HG03439 (cell line): ENCODE data around the gene HMBS.

Experiments used
- ATAC-seq: cut with Tn5 transposase; IDR thresholded peaks from one replicate; pipeline ENCODE4 v1.9.1; 2021; ENCODE audit warnings: mild to moderate bottlenecking, moderate library complexity; ENCODE audit not compliant: unreplicated experiment

The HMBS gene

DNA sequence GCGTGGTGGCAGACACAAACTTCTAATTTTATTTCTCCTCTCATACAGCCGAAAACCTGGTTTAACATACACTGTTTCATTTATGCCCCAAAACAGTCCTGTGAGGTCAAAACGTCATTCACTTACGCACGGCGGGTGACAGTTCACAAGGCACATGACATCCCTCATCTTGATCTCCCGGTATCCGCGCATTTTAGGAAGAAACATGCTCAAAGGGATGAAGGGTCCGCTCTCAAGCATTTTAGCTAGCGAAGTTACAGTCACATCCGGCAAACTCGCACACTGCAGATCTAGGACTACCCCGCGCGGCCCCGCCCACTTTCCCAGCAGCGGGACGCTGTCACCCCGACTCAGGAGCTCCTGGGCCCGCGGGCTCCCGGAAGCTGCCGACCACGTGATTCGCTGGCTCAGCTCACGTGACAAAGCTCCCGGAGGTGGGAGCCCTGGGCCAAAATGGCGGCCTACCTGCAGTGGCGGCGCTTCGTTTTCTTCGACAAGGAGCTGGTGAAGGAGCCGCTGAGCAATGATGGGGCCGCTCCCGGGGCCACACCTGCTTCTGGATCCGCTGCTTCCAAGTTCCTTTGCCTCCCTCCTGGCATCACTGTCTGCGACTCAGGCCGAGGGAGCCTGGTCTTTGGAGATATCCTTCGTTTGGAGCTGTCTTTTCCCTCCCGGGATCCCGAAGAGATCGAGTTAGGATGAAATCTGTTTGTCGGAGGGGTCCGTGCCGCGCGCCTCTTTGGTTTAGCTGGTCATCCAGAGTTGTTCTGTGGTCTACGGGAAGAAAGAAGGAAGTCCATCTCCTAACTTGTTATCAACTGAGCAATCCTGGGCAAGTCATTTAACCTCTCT lies 17.1 kb upstream of the HMBS start, which contains the start of gene VPS11:
Gene VPS11 (plus strand): TSS at position 448 of the 852 bp plus-strand sequence. CDS start 6 bp downstream, at position 454.
- peak; percentile 84 for ATAC-seq

- ATAC-seq, result no peak
Measured at GRCh38 chr11:119077839-119078238, 6.8 kb upstream of the HMBS start.

DNA sequence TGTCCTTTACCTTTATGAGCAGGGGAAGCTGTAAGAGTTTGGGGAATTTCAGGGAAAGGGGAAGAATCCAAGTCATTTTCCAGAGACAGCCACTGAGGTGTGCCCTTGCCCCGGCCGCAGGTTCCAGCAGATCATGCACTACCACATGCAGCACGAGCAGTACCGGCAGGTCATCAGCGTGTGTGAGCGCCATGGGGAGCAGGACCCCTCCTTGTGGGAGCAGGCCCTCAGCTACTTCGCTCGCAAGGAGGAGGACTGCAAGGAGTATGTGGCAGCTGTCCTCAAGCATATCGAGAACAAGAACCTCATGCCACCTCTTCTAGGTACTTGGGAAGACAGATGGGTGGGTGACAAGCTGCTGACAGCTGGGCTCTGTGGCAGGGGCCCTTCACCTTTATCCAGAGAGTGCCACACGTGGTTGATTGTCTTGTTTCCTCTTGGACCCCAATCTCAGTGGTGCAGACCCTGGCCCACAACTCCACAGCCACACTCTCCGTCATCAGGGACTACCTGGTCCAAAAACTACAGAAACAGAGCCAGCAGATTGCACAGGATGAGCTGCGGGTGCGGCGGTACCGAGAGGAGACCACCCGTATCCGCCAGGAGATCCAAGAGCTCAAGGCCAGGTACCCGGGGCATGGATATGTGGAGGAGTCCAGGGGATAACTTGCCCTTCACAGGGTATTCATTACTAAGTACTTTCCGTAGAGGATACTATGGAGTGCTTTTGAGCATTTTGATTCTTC lies 5.8 kb upstream of the HMBS start:
- no peak for ATAC-seq

DNA sequence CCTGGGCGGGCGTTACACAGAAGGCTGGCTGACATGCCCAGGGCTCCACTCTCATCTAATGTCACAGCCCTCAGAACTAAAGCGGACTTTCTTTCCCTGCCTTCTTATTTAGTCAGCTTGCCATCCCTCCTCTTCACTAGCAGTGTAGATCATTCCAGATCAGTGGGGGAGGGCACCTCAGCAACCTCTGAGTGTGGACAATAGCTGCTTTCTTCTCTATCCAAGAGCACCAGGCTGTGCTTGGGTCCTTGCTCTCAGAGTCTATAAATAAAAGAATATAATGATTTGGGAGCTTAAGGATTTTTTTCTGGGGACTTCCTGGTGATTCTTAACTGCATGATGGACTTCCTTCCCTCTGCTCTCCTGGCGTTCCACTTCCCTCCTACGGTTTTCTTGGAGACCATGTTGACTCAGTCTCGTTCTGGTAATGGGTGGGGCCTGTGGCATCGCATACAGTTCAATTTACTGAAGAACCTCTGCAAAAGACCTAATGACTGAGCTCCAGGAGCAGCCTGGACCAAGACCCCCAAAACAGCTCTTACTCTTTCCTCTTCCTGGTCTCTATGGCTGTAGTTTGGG lies 2.9 kb upstream of the HMBS start:
- ATAC-seq, result no peak

GRCh38 chr11:119085437-119085847 lies 761 bp downstream of the HMBS start:
- ATAC-seq, result peak; percentile 17

GRCh38 chr11:119087123-119087522 lies 2.4 kb downstream of the HMBS start:
- no peak for ATAC-seq

DNA sequence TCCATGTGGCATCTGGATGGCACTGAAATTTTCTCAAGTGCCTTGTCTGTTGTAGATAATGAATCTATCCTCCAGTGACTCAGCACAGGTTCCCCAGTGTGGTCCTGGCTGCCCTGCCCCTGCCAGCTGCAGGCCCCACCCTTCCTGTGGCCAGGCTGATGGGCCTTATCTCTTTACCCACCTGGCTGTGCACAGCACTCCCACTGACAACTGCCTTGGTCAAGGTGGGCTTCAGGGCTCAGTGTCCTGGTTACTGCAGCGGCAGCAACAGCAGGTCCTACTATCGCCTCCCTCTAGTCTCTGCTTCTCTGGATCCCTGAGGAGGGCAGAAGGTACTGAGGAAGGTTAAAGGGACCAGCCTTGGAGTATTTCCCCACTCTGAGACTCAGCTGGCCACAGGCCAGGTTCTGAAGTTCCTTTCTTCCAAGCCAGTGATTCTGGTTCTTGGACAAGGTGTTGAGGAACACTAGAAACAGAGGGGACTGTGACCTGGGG lies 3.1 kb downstream of the HMBS start:
- ATAC-seq, result no peak

GRCh38 chr11:119088406-119088805 lies 3.7 kb downstream of the HMBS start:
- ATAC-seq, result no peak

- no peak for ATAC-seq
Measured at GRCh38 chr11:119089319-119089718, 4.6 kb downstream of the HMBS start.

- no peak for ATAC-seq
Measured at GRCh38 chr11:119091178-119091577, 6.5 kb downstream of the HMBS start.

DNA sequence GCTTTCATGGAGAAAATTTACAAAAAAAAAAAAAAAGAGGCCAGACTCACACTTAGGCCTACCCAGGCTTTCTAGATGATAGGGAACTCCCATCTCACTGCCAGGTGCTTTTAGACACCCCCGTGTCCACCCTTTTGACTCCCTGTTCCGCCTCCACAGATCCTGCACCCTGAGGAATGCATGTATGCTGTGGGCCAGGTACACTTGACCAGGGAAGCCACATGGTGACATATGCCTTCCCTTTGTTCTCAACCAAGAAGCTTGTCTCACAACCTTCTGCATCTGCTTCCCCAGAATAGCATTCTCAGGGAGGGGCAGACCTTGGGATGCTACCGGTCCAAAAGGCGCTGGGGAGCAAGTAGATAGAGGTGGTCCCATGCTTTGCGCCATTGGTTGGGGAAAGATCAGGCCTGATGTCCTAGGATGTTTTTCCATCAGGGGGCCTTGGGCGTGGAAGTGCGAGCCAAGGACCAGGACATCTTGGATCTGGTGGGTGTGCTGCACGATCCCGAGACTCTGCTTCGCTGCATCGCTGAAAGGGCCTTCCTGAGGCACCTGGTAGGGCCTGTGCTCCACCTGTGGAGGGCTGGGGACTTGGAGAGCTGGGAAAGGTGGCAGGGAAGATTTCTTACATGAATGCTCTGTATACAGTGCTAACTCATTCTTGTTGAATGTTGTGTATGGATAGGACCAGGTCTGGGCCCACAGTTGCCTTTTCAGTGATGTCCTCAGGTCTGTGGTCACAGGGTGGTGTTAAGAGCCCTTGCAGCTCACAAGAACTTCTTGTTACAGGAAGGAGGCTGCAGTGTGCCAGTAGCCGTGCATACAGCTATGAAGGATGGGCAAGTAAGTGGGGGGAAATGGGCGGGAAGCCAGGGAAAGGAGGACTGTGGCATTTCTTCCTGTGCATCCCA lies 7.5 kb downstream of the HMBS start:
- ATAC-seq, result no peak

DNA sequence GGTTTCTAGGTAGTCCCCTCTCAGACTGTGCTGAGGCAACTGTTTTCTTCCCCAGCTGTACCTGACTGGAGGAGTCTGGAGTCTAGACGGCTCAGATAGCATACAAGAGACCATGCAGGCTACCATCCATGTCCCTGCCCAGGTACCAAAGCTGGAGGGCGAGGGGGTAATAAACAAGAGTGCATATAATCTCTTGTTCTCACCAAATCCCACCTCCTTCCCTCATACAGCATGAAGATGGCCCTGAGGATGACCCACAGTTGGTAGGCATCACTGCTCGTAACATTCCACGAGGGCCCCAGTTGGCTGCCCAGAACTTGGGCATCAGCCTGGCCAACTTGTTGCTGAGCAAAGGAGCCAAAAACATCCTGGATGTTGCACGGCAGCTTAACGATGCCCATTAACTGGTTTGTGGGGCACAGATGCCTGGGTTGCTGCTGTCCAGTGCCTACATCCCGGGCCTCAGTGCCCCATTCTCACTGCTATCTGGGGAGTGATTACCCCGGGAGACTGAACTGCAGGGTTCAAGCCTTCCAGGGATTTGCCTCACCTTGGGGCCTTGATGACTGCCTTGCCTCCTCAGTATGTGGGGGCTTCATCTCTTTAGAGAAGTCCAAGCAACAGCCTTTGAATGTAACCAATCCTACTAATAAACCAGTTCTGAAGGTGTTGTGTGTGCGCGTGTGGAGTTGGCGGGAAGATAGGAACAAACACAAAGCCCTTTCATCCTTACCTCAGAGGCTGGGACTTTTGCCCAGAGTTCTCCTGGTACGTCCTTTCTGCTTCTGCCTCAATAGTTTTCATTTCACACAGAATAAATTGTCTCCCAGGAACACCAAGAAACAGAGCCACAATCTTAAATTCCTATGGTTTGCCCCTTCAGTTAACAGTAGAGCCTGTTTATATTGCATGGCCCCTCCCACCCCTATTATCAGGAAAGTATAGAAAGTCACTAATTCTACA lies 8.5 kb downstream of the HMBS start:
- no peak for ATAC-seq

DNA sequence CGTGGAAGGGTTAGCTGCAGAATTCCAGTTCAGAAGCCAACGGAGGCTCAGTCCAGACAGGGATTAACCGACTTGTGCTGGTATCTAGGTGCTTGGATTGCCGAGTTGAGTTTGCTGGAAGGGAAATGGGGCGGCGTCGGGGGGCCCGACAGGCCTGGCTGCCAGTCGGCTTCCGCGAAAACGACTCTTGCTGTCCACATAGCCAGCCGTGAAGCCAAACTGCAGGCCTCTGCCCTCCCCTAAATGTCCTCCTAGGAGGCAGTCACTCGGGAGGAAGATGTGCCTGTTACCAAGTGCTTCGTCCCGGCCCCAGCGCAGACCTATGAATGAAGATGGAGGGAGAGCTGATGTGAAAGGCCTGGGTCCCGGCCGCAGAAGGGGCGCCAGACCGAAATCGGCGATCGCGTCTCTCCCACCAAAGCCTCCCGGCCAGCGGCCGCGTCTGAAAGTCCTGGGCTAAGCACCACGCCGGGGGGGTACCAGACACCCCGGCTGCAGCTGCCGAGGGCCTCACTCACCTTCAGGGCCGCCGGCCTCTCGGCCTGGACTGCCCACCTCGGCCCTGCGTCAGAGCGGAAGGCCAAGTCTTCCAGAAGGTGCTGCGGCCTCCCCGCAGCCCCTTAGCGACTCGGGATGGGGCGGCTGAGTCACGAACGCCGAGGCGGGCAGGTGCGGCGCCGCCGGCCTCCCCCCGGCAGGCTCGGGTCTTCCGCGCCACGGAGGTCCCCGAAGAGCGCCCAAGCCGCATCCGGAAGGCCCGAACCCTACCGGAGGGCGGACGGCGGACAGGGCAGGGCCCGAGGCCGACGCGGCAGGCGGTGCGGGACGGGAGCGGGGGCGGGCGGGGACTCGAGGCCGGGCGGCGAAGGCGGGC lies 9.5 kb downstream of the HMBS start:
- peak; percentile 6 for ATAC-seq

- ATAC-seq, result peak; percentile 32
Measured at GRCh38 chr11:119094816-119095065, 10.1 kb downstream of the HMBS start.

DNA sequence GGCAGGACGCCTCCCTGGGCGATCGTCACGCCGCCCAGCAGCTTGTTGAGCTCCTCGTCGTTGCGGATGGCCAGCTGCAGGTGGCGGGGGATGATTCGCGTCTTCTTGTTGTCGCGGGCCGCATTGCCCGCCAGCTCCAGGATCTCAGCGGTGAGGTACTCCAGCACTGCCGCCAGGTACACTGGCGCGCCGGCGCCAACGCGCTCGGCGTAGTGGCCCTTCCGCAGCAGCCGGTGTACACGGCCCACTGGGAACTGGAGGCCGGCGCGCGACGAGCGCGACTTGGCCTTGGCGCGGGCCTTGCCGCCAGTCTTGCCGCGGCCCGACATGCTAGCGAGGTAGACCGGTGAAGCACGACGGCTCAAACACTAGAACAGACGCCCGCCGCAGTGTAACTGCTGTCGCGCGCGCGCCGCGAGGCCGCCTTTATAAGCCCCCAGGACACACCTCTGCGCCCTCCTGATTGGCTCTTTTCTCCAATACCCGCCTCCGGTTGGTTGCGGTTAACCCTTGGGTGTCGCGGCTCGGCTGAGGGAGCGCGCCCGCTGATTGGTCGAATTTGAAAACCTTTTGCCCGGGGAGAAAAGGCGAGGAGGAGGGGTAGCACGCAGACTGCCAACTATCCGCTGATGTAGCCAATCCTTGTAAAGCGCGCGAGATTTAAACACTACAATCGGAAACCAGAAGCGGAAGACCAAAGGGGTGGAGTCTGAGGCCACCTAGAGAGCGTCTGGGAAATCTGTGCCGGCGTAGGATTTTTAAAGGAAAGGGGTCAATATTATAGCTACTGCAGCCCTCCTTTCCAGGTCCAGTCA lies 10.6 kb downstream of the HMBS start:
- ATAC-seq, result peak; percentile 82

DNA sequence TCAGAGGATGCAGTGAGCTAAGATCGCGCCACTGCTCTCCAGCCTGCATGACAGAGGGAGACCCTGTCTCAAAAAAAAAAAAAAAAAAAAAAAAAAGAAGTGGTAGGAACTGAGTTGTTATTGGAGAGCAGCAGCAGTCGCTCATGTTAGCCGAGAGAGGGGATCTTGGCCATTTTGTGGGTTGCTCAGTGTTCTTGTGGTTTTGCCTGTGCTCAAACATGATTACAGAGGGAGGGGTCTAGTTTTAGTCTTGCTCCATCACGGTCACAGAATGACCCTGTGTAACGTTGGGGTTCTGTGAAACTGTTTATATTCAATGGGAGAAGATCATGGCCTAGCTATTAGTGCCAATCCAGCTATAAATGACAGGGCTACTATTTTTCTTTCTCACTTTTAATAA lies 15.0 kb downstream of the HMBS start:
- ATAC-seq, result no peak

DNA sequence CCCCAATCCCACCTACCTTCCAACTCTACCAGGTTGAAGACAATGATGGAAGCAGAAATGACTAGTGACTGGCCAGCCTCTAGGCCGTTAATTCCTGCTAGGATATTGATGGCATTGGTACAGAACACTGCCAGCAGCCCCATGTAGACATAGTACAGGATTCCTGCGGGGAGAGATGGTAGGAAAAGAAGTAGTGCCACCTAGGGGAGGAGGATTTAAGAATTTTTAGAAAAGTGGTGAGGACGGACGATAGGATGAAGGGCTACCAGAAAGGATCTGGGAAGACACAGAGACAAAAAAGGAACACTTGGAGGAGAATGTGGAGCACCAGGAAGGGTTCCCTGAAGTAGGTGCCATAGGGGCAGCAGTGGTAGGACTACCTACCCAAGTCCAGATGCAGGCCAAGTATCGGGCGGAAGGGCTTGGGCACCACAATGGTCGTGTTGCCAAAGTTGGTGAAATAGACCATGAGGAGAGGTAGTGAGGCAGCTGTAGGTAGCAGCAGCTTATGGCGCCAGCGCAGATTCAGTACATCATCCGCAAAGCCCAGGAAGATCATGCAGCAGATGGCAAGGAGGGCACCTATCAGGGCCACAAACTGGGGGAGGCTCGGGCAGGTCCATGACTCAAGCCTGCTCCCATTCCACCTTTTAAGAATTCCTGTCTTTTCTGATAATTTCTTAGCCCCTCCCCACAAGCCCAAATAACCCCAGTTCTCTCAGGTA lies 15.7 kb downstream of the HMBS start:
- no peak for ATAC-seq
